Subcutaneous adipose tissue (tissue), 4 donors: ENCODE results near the gene ASB2. TPM values are rescaled to one million over a fixed set of nuclear protein-coding genes. Genes with fewer than 3 reads are reported as not detected.

Experiments used
- total RNA-seq, 4 donors: library from RNA; depleted of rRNA; stranded (reverse); fragments of >200 nt; gene quantifications; one replicate each; pipeline ENCODE4 v1.1.0, GENCODE V29; 2016
- TF ChIP-seq, protein P1 (sequence below): fragments of 450-650 bp; IDR thresholded peaks from one replicate; pipeline ENCODE4 v1.5.1; 2016; ENCODE audit warnings: low read depth, mild to moderate bottlenecking, control low read depth, antibody characterized with exemption, moderate library complexity

Gene ASB2
- total RNA-seq, 4 donors from 2014 or later: 0.34 TPM; not detected in 3

DNA sequence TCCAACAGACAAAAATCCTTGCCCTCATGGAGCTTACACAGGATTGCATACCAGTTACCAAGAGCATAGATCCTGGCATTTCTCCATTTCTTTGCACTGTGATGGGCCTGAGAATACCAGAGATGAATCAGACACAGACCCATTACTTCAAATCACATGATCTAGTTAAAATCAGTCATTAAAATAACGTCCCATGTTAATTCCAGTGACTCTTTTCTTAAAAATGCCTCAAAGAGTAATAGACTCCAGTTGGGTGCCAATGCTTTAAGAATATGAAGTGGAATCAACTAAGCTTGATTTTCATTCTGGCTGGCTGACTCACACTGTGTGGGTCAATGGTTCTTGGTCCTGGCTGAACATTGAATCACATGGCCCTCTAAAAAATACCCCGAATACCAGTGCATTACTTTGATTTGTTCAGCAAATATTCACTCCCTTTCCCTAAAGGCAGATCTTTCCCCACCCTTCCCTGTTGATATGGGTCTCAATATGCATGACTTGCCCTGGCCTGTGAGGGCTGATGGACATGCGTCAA is 11.0 kb downstream of the ASB2 start:
- TF ChIP-seq, protein P1, sequence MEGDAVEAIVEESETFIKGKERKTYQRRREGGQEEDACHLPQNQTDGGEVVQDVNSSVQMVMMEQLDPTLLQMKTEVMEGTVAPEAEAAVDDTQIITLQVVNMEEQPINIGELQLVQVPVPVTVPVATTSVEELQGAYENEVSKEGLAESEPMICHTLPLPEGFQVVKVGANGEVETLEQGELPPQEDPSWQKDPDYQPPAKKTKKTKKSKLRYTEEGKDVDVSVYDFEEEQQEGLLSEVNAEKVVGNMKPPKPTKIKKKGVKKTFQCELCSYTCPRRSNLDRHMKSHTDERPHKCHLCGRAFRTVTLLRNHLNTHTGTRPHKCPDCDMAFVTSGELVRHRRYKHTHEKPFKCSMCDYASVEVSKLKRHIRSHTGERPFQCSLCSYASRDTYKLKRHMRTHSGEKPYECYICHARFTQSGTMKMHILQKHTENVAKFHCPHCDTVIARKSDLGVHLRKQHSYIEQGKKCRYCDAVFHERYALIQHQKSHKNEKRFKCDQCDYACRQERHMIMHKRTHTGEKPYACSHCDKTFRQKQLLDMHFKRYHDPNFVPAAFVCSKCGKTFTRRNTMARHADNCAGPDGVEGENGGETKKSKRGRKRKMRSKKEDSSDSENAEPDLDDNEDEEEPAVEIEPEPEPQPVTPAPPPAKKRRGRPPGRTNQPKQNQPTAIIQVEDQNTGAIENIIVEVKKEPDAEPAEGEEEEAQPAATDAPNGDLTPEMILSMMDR: no peak

DNA sequence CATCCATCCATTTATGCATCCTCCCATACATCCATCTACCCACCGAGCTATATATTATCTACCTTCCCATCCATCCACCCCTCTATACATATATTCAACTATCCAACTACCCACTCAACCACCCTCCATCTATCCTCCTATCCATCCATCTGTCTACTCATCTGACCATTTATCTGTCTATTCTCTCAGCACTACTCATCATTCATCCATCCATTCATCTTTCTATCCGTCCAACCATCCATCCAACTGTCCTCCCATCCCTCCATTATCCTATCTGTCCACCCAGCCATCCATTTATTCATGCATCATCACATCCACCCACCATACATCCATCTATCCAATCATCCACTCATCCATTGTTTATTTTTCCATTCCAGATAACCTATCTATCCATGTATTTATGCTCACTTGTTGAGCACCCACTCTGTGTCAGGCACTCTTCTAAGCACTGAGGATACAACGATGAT is 11.5 kb downstream of the ASB2 start:
- TF ChIP-seq, protein P1: no peak

DNA sequence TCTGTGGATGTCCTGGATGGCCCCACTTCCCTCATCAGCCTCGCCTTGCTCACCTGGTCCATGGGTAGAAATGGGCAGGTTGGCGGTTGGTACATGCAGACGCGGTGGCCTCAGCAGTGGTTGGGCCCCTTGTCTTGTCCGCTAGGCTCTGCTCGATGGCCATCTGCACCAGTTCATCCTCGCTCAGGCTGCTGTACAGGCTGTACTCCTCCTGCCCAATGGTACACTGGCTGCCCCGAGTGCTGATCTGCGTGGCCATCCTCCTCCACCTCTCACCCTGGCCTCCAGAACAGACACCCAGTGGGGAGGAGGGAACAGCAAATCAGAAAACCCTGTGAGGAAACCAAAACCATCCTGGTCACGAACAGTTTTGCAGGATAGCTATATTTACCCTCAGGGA is 12.1 kb downstream of the ASB2 start:
- TF ChIP-seq, protein P1: no peak

DNA sequence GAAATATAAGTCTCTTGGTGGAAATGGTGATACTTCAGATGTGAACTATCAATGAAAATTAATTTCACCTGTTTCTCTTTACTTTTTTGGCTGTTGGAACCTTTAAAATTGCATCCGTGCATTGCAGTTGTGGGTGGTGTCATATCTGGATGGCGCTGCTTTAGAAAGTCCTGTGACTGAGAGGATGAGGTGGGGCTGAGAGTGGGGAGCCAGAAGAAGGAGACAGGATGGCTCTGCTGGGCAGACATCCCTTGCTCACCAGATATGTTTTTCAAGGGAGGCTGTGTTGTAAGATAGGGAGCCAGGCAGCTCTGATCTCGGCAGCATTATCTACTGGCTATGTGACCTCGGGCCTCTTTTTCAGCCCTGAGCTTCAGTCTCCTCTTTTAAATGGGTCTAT is 12.7 kb downstream of the ASB2 start:
- TF ChIP-seq, protein P1: no peak

DNA sequence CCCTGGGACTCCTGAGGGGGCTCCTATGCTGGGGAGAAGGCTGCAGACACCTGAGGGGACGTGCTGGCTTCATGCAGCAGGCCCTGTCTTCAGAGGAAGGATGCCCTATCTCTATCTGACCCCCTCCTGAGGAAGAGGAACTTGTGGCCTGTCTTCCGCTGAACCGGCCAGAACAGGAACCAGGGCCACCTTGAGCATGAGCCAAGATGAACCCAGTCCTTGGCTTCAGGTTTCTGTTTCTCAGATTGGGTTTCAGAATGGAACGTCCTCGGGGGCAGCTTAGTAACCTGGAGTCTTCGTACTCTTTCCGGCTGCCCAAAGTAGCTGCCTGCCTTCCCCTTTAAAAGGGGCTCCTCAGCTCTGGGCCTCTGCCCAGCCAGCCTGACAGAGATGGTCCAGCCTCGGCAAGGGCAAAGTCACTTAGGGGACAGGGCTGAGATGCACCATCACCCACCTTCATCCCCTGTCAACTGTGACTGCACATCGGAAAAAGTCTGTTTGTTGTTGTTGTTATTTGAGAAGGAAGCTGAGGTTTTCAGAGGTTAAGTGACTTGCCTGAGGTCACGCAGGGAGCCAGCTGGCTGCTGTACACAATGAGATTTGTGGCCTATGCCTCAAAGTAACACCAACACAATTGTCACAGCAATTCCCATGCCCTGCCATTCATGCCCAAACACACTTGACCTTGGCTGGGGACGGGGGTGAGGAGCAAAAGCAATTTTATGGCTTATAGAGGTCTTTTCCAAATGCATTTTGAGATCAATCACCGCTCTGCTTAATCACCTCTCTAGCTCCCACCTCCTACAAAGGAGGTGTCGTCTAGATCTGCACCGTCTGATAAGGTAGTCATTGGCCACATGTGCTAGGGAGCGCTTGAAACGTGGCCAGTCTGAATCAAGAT is 13.4 kb downstream of the ASB2 start:
- TF ChIP-seq, protein P1: no peak

DNA sequence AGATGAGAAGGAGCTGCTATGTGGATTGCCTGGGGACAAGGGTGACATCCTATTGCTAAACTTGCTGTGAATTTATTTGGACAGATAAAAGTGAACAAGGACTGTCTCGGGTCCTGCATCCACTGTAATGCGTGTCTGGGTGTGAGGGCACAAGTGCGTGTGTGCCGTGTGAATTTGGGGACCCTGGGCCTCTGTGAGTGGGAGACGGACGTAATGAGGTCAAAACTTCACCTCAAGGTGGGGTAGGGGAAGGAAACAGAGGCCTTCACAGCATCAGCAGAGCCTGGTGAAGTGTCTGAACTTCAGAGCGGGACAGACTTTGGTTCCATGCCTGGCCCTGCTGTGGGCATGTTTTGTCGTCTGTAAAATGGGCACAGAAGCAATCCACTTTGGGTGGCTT is 14.8 kb downstream of the ASB2 start:
- TF ChIP-seq, protein P1: no peak

DNA sequence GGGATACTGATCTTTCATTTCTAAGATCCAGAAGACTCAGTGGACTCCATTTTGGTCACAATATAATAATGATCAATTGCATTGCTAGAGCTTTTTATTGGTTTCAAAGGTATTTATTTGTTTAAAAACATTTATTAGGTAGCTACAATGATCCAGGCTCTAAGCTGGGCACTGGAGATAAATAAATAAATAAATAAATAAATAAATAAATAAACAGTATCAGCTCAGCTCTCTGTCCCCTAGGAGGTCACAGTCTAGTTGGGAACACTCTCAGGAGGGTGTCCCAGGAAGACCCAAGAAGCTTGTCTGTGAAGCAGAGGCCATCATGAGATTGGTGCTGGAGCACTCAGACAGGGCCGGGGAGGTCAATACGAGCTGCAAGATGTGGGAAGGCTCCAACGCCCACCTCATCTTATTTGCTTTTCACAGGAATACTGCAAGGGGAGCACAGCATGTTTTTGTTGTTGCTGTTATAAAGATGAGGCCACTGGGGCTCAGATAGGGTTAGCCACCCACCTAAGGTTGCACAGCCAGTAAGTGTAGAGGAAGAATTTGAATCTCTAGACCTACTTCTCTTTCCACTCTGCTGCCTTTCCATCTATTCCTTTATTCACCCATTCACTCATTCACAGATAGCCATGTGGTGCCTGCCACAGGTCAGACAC is 15.5 kb downstream of the ASB2 start:
- TF ChIP-seq, protein P1: no peak
